ENCODE data around the gene NOL3.

The NOL3 gene

DNA sequence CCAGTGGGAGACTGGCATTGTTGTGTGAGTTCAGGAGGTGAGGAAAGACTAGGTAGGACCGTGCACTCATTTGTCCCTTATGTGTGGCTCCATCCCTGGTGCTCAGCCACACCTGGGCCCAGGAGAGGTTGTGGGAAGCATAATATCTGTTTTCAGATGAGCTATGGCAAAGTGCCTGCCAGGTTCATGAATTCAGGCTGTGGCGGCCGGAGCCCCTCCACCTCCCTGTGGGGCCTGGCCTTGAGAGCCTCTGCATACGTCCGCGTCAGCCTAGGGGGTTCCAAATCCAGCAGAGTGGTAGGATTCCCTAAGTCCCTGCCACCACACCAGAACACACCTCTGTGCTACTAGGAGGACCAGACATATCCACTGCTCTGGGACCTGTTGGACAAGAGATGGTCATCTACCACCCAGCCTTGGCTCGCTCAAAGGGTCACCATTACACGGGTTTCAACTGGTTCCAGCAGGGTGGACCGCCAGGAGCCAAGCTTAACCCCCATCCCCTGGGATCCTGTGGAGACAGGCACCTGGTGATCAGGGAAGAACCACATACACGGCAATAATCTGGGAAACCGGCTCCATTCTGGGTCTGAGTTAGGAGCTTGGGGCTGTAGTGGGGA, 21.6 kb upstream of the NOL3 start:
- no peak overlapping the region for H2AFZ ChIP-seq (ENCODE audit: low read depth, low read length)
- peaks cover 51% of the 10 kb centered on the region for H3K36me3 ChIP-seq (ENCODE audit: insufficient read depth, low read length)
- H3K4me3 ChIP-seq (ENCODE audit: low read length) = no peak overlapping the region
- no peaks in the 10 kb centered on the region for H3K4me1 ChIP-seq (ENCODE audit: insufficient read depth, low read length)
- peaks cover 10% of the 10 kb centered on the region for H3K9me3 ChIP-seq (ENCODE audit: low read length)
- H3K27me3 ChIP-seq (ENCODE audit: insufficient read depth, low read length) = peaks cover 20% of the 10 kb centered on the region

DNA sequence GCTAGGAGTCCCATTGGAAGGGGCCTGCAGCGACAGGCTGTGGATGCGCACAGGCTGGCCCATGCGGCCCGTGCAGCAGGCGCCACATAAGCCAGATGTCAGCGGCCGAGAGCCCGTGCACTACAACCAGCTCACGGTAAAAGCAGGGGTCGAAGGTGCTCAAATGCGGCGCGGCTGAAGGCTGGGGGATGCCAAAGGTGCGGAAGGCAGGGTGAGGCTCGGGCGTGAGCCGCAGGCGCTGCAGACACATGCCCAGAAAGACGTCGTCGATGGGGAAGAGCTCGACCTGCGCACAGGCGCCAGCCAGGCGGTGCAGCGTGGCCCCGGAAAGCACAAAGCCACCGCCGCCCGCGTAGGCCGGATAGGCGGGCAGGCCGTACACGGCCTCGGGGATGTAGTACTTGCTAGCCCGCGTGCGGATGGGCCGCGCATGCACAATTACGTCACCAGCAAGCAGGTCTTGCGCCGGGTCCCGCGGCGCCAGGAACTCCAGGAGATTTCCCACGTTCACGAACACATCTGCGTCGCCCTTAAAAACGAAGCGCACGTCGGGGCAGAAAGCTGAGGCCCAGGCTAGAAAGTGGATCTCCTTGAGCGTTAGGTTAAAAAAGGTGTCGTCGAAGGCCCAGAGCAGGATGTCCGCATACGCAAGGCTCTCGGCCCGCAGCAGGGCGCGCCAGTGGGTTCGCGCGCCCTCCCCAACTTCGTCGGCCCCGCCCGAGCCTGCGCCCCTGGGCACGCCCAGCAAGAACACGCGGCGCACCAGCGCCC, 20.9 kb upstream of the NOL3 start:
- Histone ChIP-seq H3K36me3 (ENCODE audit: insufficient read depth, low read length) (peaks cover 45% of the 10 kb centered on the region), H3K4me3 (ENCODE audit: low read length) (no peak overlapping the region), H3K4me1 (ENCODE audit: insufficient read depth, low read length) (no peaks in the 10 kb centered on the region), H3K27me3 (ENCODE audit: insufficient read depth, low read length) (peaks cover 27% of the 10 kb centered on the region), H3K9me3 (ENCODE audit: low read length) (peaks cover 10% of the 10 kb centered on the region), H2AFZ (ENCODE audit: low read depth, low read length) (no peak overlapping the region)

DNA sequence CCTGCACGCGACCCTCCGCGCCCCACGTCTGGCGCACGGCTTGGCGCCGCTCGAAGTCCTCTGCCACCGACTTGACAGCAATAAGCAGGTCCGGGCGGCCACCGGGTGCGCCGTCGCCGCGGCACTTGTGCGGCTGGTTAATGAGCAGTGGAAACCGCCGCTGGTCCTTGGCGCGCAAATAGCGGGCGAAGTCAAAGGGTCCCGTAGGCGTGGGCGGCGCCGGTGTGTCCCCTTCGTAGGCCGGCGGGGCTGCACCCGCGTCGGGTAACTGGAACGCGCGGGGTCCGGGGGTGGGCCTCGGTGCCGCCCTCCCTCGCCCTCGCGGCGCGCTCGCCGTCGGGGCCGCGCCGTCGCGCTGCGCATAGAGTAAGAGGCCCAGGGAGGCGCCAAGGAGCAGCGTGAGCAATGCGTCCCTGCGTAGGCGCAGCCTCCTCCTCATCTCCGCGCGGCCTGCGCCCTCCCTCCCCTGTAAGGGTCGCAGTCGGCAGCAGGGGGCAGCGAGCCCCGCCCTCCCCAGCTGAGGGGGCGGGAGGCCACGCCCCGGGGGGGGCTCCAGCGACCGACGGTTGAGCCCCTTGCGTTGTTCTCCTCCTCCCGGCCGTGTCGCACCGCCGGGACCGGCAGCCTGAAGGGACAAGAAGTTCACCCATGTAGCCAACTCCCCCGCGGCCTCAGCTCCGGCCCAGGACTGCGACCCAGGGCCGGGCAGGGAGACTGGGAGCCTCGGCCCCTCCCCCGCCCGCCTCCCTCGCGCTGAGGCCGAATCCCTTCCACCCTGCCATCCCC, 20.1 kb upstream of the NOL3 start:
- H3K4me1 ChIP-seq (ENCODE audit: insufficient read depth, low read length) = peaks cover 2% of the 10 kb centered on the region
- peaks cover 31% of the 10 kb centered on the region for H3K27me3 ChIP-seq (ENCODE audit: insufficient read depth, low read length)
- H3K9me3 ChIP-seq (ENCODE audit: low read length) = peaks cover 10% of the 10 kb centered on the region
- peaks cover 37% of the 10 kb centered on the region for H3K36me3 ChIP-seq (ENCODE audit: insufficient read depth, low read length)
- H3K4me3 ChIP-seq (ENCODE audit: low read length) = peak overlapping the region; percentile 46
- peak overlapping the region; percentile 58 for H2AFZ ChIP-seq (ENCODE audit: low read depth, low read length)

DNA sequence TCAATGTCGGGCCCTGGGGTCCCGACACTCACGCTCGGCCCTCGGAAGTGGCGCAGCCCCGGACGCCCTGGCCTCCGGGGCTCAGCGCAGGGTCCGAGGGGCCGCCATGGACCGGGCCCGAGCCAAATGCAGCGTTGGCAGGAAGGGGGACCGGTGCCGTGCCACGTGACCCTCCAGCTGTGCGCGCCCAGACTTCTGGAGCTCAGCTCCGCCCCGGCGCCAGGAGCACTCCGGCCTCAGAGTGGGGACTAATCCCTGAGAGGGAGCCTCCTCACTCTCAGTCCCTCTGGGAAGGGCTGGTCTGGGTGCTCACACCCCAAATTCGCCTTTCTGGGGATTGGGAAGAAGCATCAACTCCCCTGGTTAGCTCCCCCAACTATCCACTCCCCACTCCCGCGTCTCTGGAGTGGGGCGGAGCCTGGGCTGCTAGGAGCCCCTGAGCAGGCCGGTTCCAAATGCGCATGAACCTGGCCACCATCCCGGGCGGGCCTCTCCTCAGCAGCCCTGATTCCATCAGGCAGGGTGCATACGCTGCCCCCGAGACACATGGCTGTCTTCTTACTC, 19.4 kb upstream of the NOL3 start, which contains the start of gene B3GNT9:
B3GNT9 (minus strand) TSS at position 166 of the 564 bp plus-strand sequence. CDS start 513 bp downstream, outside the sequence.
- H3K36me3 ChIP-seq (ENCODE audit: insufficient read depth, low read length) = peaks cover 30% of the 10 kb centered on the region
- H3K27me3 ChIP-seq (ENCODE audit: insufficient read depth, low read length) = peaks cover 37% of the 10 kb centered on the region
- peaks cover 4% of the 10 kb centered on the region for H3K4me1 ChIP-seq (ENCODE audit: insufficient read depth, low read length)
- H3K9me3 ChIP-seq (ENCODE audit: low read length) = peaks cover 10% of the 10 kb centered on the region
- H2AFZ ChIP-seq (ENCODE audit: low read depth, low read length) = peak within 1 kb of the TSS; percentile 58
- H3K4me3 ChIP-seq (ENCODE audit: low read length) = peak within 1 kb of the TSS; percentile 46

DNA sequence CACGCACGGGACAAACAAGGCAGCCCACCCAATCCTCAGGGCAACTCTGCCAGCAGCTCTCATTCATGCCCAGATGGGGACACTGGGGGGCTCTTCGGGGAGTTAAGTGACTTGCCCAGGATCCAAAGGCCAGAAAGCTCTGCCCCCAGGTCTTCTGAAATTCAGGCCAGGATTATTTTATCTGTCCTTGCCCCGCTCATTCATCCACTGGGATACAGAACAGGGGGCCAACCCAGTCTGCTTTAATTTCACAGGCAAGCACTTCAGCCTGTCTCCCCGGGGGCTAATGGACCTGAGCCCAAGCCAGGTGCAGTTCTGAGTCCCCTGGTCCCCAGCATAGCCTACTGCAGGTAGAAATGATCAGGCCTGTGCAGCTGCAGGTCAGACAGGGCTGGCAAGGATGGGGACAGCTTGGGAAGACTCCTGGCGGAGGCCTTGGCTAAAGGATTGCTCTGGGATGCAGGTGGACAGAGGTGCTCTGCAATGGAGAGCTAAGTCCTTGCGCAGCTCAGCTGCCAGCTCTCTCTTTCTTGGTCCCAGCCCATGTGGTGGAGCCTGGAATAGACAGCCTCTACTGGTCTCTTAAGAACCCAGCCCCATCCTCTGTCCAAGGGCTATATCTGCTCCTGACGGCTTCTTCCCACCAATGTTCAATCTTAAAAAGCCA, 18.8 kb upstream of the NOL3 start:
- H2AFZ ChIP-seq (ENCODE audit: low read depth, low read length) = peak overlapping the region; percentile 58
- H3K4me3 ChIP-seq (ENCODE audit: low read length) = peak overlapping the region; percentile 46
- H3K4me1 ChIP-seq (ENCODE audit: insufficient read depth, low read length) = peaks cover 4% of the 10 kb centered on the region
- peaks cover 44% of the 10 kb centered on the region for H3K27me3 ChIP-seq (ENCODE audit: insufficient read depth, low read length)
- H3K36me3 ChIP-seq (ENCODE audit: insufficient read depth, low read length) = peaks cover 24% of the 10 kb centered on the region
- peaks cover 10% of the 10 kb centered on the region for H3K9me3 ChIP-seq (ENCODE audit: low read length)

DNA sequence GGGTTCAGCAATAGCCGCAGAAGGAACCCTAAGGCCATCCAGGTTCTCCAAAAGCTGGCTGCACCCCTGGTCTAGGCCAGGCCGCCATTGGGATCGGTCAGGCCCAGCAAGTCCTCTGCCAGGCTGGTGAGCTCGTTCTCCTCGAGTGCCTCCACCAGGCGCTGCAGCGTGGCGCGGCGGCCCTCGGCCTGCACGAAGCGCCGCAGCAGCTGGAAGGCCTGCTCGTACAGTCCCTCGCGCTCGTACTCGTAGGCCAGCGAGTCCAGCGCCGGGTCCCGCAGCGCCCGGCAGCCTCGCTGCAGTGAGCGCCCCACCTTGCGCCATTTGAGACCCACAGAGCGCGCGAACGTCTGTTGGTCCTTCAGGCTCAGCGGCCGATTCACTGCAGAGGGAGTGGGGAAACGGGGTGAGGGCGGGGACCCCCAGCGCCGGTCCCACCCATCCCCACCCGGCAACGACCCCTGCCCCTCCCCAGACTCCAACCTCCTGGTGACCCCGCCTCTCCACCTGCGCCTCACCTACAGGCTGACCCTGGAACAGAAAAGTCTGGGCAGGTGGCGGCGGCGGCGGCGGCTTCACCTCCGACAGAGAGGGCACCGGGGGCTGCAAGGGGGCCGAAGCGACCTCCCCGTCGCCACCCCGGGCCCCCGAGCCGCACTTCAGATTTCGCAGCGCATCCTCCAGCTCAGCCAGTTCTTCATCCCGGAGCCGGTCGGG, 15.6 kb upstream of the NOL3 start:
- H3K9me3 ChIP-seq (ENCODE audit: low read length) = peaks cover under 1% of the 10 kb centered on the region
- peaks cover 75% of the 10 kb centered on the region for H3K27me3 ChIP-seq (ENCODE audit: insufficient read depth, low read length)
- H3K4me3 ChIP-seq (ENCODE audit: low read length) = peak overlapping the region; percentile 30
- peaks cover 8% of the 10 kb centered on the region for H3K4me1 ChIP-seq (ENCODE audit: insufficient read depth, low read length)
- no peak overlapping the region for H2AFZ ChIP-seq (ENCODE audit: low read depth, low read length)
- H3K36me3 ChIP-seq (ENCODE audit: insufficient read depth, low read length) = no peaks in the 10 kb centered on the region

DNA sequence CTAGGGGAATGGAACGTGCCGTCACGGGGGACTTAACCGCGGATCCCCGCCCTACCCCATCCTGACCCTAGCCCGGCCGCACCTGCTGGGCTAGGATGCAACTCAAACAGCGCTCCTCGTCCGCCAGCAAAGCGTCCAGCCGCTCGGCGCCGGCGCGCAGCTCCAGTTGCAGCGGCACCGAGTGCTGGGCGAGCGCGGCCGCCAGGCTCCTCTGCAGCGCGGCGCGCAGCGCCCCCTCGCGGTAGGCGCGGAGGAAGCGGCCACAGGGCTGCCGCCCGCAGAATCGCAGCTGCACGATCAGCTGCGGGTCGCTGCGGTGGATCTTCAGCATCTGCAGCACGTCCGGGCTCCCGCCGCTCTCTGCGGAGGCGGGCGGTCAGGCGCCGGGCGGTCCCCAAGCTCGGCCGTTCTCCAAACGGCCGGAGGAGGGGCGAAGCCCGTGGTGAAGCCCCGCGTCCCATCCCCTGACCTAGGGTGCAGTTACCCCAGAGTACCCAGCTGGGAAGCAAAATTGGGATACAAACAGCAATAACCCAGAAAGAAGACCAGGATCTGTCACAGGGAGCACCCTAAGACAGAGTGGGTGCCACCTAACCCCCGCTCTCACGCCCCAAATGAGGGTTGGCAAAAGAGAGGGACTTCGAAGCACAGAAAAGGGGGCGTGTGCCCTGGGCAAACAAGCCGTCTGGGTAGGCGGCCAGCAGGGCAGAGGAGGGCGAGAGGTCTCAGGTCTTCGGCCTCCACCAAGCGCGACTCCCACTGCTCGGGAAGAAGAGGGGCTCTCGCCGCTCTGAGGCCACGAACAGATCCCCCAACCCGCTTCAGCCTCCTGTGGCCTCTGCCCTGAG, 14.8 kb upstream of the NOL3 start:
- Histone ChIP-seq H3K4me1 (ENCODE audit: insufficient read depth, low read length) (peaks cover 8% of the 10 kb centered on the region), H3K4me3 (ENCODE audit: low read length) (peak overlapping the region; percentile 30), H3K36me3 (ENCODE audit: insufficient read depth, low read length) (no peaks in the 10 kb centered on the region), H3K9me3 (ENCODE audit: low read length) (no peaks in the 10 kb centered on the region), H2AFZ (ENCODE audit: low read depth, low read length) (no peak overlapping the region), H3K27me3 (ENCODE audit: insufficient read depth, low read length) (peaks cover 81% of the 10 kb centered on the region)

DNA sequence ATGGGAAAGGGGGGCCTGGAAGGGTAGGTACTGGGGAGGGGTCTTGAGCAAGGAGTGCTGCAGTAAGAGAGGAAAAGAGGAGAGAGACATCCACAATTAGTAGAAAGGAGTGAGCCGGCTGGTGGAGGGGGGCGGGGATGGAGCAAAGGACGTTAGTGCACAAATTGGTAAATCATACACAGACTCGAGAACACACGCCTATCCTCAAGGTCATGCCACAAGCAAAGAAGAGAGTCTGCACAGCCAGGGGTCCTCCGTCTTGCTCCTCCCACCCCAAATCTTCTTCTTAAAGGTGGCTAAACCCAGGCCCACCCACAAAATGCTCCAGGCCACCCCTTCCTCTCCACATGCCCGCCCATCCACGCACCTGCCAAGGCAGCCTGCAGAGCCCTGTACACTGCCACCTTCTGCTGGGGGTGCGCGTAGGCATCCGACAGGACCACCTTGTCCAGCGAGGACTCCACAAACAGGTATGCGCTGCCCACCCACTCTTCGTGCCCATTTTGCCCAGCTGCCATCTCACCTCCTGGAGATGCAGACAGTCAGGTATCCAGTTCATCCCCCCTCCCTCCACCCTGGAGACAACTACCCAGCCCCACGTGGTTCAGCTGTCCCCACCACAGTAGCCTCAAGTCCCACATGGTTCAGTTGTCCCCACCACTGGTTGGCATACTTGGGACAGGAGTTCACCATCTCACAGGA, 14.0 kb upstream of the NOL3 start:
- no peaks in the 10 kb centered on the region for H3K9me3 ChIP-seq (ENCODE audit: low read length)
- H3K36me3 ChIP-seq (ENCODE audit: insufficient read depth, low read length) = no peaks in the 10 kb centered on the region
- no peak overlapping the region for H2AFZ ChIP-seq (ENCODE audit: low read depth, low read length)
- peaks cover 8% of the 10 kb centered on the region for H3K4me1 ChIP-seq (ENCODE audit: insufficient read depth, low read length)
- peaks cover 80% of the 10 kb centered on the region for H3K27me3 ChIP-seq (ENCODE audit: insufficient read depth, low read length)
- no peak overlapping the region for H3K4me3 ChIP-seq (ENCODE audit: low read length)

DNA sequence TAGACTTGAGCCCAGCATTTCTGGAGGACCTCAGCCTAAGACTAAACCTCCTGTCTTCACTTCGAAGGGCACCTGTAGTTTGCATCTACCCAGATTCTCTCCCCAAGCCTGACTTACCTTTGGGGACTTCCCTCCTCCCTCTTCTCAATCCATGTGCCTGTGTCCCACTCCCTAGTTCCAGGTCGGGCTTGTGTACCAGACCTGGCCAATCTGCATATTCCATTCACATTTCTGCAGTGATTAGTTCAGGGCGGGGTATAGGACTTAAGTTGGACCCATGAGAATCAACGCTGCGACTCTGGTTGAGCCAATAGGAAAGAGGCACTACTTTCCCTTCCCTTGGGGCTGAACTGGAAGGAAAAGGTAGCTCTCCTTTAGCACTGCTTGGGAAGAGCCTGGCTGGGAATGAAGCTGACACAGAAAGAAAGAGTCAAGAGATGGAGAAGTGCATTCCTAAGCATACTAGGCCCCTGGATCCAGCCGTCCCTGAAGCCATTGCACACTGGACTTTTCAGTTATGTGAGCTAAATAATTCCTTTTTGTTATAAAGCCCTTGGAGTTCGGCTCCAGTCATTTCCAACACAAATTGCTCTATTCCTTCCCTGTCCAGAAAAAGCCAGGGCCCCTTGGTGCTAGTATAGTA, 13.1 kb upstream of the NOL3 start:
- Histone ChIP-seq H3K4me3 (ENCODE audit: low read length) (no peak overlapping the region), H3K27me3 (ENCODE audit: insufficient read depth, low read length) (peaks cover 82% of the 10 kb centered on the region), H3K4me1 (ENCODE audit: insufficient read depth, low read length) (peaks cover 8% of the 10 kb centered on the region), H2AFZ (ENCODE audit: low read depth, low read length) (no peak overlapping the region), H3K9me3 (ENCODE audit: low read length) (no peaks in the 10 kb centered on the region), H3K36me3 (ENCODE audit: insufficient read depth, low read length) (no peaks in the 10 kb centered on the region)

DNA sequence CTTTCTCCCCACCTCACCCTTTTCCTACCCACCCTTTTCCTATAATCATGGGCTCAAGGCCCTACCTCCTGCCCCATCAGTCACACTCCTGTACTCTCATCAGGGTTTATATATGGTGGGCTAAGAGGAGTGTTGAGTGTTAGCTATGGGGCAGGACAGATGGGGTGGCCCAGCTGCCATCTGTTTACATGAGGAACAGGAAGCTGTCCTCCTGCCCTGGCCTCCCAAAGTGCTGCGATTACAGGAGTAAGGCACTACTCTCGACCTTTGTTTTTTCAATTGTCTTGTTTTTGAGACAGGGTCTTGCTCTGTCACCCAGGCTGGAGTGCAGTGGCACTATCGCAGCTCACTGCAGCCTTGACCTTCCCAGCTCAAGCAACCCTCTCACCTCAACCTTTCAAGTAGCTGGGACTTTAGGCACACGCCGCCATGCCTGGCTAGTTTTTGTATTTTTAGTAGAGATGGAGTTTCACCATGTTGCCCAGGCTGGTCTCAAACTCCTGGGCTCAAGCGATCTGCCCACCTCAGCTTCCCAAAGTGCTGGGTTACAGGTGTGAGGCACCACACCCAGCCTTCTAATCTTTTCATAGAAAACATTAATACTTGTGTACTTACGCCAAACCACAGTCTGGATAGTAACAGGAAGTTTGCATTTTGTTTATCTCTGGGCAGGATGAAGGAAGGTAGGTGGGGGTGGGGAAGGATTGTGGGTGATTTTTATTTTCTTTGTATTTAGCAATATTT, 12.3 kb upstream of the NOL3 start:
- Histone ChIP-seq H2AFZ (ENCODE audit: low read depth, low read length) (no peak overlapping the region), H3K9me3 (ENCODE audit: low read length) (no peaks in the 10 kb centered on the region), H3K4me1 (ENCODE audit: insufficient read depth, low read length) (peaks cover 8% of the 10 kb centered on the region), H3K27me3 (ENCODE audit: insufficient read depth, low read length) (peaks cover 84% of the 10 kb centered on the region), H3K36me3 (ENCODE audit: insufficient read depth, low read length) (no peaks in the 10 kb centered on the region), H3K4me3 (ENCODE audit: low read length) (no peak overlapping the region)
